Activated CD8-positive, alpha-beta memory T cell treated with anti-CD3 and anti-CD28 coated beads for 36 hours (primary cell): ENCODE data around the gene CD69. TPM values are rescaled to one million over a fixed set of nuclear protein-coding genes. Genes with fewer than 3 reads are reported as not detected.
"Not testable (repeated sequence)": the region's sequence is repeated elsewhere in the genome, so short reads cannot be mapped to it uniquely, and the experiment has no call there.

Source experiments
- CTCF ChIA-PET: fragments of 350-600 bp; sonication (Branson Sonifier 250); formaldehyde crosslinking; loops from one replicate; lab custom pipeline; 2021; ENCODE audit warnings: antibody characterized with exemption; lab: Charles Lee
- POLR2A ChIA-PET: fragments of 350-600 bp; sonication (Branson Sonifier 250); formaldehyde crosslinking; loops from one replicate; lab custom pipeline; 2021; ENCODE audit warnings: antibody characterized with exemption; lab: Charles Lee
- total RNA-seq, 2 experiments: library from RNA; stranded (reverse); gene quantifications; one replicate each; pipeline ENCODE4 v1.2.3, GENCODE V29; 2021

CD69 gene
- total RNA-seq, 2 experiments from 2014 or later: 80.0 to 83.5 TPM

GRCh38 chr12:9739404-9740105 is 21.1 kb downstream of the CD69 start:
- CTCF ChIA-PET: interaction anchor here (1.2 kb wide), 1 partner anchor 31 kb away, joined by 3 read pairs; no protein-coding TSS in a partner anchor
- POLR2A ChIA-PET: not testable (repeated sequence)

DNA sequence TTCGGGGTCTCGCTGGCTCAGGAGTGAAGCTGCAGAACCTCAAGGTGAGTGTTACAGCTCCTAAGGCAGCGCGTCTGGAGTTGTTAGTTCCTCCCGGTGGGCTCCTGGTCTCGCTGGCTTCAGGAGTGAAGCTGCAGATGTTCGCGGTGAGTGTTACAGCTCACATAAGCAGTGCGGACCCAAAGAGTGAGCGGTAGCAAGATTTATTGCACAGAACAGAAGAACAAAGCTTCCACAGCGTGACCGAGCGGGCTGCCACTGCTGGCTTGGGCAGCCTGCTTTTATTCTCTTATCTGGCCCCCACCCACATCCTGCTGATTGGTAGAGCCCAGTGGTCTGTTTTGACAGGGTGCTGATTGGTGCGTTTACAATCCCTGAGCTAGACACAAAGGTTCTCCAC is 21.8 kb downstream of the CD69 start:
- POLR2A ChIA-PET: not testable (repeated sequence)
- CTCF ChIA-PET: interaction anchor here (1.2 kb wide), 1 partner anchor 30 kb away, joined by 3 read pairs; no protein-coding TSS in a partner anchor

DNA sequence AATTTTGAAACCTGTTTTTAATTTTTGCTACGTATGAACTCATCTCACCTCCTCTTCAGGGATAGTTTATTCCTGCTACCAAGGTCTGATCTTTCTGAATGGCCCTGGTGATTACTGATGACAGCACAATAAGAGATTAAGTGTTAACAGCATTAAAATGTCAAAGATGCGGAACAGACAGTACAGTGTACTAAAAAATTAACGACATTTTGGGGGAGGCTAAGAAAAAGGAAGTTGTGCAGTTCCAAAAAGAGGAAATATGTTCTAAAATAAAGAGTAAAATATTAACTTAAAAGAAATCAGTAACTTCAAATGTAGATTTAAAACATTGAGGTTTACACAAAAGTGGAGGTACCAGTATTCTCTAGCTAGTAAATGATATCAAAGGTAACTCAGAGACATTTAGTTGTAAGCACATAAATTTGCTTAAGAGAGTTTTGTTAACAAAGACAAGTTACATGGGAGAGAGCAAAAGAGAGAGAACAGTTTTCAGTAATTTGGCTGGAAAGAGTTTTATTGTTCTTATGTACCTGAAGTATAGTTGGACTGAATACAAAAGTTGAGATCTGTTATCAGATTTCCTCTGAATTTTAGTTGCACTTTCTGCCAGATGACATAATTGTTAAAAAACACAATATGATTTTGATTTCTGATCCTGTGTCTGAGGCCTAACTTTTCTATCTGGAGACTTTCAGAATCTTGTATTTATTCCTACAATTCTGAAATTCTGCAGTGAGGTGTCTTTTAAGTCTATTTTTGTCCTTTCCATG is 23.6 kb downstream of the CD69 start:
- CTCF ChIA-PET: no interaction called here
- POLR2A ChIA-PET: no interaction called here

- POLR2A ChIA-PET: no interaction called here
Measured at GRCh38 chr12:9735601-9736000, 25.1 kb downstream of the CD69 start.

GRCh38 chr12:9732921-9733461 is 27.7 kb downstream of the CD69 start, which contains the start of gene CLECL1:
Gene CLECL1, minus strand, starts transcription at chr12:9733097.
- ChIA-PET CTCF (no interaction called here), POLR2A (interaction anchor here (1.2 kb wide), 1 partner anchor 9 kb away, joined by 4 read pairs; no protein-coding TSS in a partner anchor)

More at GRCh38 chr12:9735601-9736000, 25.1 kb downstream of the CD69 start:
- CTCF ChIA-PET: no interaction called here

GRCh38 chr12:9731797-9732196 is 28.9 kb downstream of the CD69 start:
- CTCF ChIA-PET: no interaction called here

DNA sequence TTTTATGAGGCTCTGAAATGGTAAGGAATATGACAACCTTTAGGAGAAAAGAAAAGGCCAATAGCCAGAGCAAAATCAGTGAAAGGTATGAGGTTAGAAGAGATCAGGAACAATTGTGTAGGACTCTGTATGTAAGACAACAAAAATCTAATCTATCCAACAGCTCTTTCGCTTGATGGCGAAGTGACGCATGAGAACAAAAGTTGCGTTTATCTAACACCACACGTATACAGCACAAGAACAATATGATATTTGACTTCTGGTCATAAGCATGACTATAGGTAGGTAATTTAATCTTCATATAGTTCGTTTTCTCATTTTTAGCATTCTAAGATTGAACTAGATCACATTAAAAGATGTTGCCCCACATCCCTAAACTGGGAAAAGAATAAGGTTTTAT is 29.3 kb downstream of the CD69 start:
- CTCF ChIA-PET: no interaction called here
- POLR2A ChIA-PET: no interaction called here

More at GRCh38 chr12:9731797-9732196, 28.9 kb downstream of the CD69 start:
- POLR2A ChIA-PET: no interaction called here

- ChIA-PET CTCF (interaction anchor here (1.1 kb wide), 1 partner anchor 13 kb away, joined by 3 read pairs; no protein-coding TSS in a partner anchor), POLR2A (no interaction called here)
Measured at GRCh38 chr12:9730591-9730990, 30.1 kb downstream of the CD69 start.

DNA sequence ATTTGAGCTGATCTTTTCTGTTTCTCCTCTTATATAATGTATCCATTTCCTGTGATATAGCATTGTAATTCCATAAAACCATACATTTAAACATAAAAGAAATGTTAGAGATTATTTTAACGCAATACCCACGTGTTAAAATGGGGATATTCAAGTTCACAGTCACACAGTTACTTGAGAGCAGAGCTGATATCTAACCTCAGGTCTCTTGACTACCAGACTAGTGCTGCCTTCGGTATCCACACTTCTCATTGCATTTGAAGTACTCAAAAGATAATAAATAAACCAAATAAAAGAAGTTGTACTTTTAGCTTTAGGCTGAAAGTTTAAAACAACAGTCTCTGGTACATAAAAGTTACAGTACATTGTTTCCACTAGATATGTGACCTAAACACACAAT is 30.7 kb downstream of the CD69 start:
- ChIA-PET POLR2A (no interaction called here), CTCF (interaction anchor here (1.1 kb wide), 1 partner anchor 13 kb away, joined by 3 read pairs; no protein-coding TSS in a partner anchor)

GRCh38 chr12:9729082-9729481 is 31.6 kb downstream of the CD69 start:
- POLR2A ChIA-PET: no interaction called here
- CTCF ChIA-PET: no interaction called here

- CTCF ChIA-PET: no interaction called here
- POLR2A ChIA-PET: no interaction called here
Measured at GRCh38 chr12:9727813-9728212, 32.9 kb downstream of the CD69 start.

DNA sequence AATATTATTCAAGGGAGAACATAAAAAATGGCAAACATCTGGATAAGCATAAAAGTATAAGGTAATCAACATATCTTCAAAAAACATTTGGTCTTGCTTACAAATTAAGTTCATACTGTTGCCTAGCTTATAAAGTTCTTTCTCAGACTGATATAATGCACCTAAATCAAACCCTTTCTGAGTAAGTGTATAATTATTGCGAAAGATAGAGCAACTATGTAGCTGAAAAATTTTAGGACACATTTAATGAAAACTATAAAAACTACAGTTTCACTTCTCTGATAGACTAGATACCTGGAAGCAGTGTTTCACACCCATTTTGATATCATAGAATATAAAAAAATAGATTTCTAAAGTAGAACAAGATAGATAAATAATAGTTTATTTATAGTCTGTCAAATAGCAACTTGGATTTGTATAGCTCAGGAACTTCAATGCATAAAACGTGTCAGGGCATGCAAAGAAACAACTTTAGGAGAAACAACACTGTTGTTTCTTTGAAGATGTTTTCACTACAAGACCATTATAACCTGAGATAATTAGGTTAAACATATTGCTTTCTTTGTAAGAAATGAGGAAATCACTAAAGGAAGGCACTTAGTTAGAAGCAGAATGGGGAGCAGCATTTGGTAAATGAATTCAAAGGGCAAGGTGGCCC is 35.4 kb downstream of the CD69 start:
- CTCF ChIA-PET: interaction anchor here (1.5 kb wide), 1 partner anchor 17 kb away, joined by 4 read pairs; no protein-coding TSS in a partner anchor
- POLR2A ChIA-PET: no interaction called here

- POLR2A ChIA-PET: no interaction called here
- CTCF ChIA-PET: no interaction called here
Measured at GRCh38 chr12:9724023-9724422, 36.7 kb downstream of the CD69 start.

GRCh38 chr12:9721394-9722092 is 39.2 kb downstream of the CD69 start:
- POLR2A ChIA-PET: interaction anchor here (0.5 kb wide), 1 partner anchor 83 kb away, joined by 3 read pairs; no protein-coding TSS in a partner anchor
- CTCF ChIA-PET: no interaction called here

DNA sequence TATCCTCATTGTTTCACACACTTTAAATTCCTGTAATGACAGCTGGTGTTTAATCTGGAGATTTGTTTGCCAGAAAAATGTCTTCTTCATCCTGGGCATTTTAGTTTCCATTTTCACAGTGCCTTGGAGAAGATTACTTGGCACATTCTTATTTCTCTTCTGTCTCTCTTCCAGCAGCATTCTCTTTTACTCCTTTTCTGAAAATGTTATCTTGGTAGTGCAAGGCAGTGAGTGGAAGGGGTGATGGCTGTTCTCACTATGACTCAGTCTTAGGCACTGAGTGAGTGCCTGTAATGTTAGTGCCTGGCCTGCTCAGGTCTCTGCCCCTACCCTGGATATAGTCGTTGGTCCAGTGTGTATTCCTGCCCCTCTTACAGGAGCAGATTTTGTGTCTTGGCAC is 40.9 kb downstream of the CD69 start:
- CTCF ChIA-PET: interaction anchor here (1.7 kb wide), 1 partner anchor 12 kb away, joined by 5 read pairs; no protein-coding TSS in a partner anchor
- POLR2A ChIA-PET: no interaction called here

GRCh38 chr12:9718968-9719367 is 41.7 kb downstream of the CD69 start:
- ChIA-PET POLR2A (no interaction called here), CTCF (interaction anchor here (1.7 kb wide), 1 partner anchor 11 kb away, joined by 5 read pairs; no protein-coding TSS in a partner anchor)

- CTCF ChIA-PET: interaction anchor here (1.3 kb wide), 1 partner anchor 9 kb away, joined by 6 read pairs; no protein-coding TSS in a partner anchor
Measured at GRCh38 chr12:9717070-9717925, 43.4 kb downstream of the CD69 start.

More at GRCh38 chr12:9717070-9717925, 43.4 kb downstream of the CD69 start:
- POLR2A ChIA-PET: no interaction called here
